ENCODE measurements around the gene ADGRD1.
A peak's percentile ranks its signal among the peaks of the same experiment; 100 is the strongest.
"Not testable (repeated sequence)": the region's sequence is repeated elsewhere in the genome, so short reads cannot be mapped to it uniquely, and the experiment has no call there.

Gene ADGRD1

GRCh38 chr12:131060011-131060703, 106.5 kb downstream of the ADGRD1 start:
- no peak for DNase-seq

GRCh38 chr12:131061041-131061806, 107.5 kb downstream of the ADGRD1 start:
- DNase-seq: no peak

- no peak for DNase-seq
Observed at GRCh38 chr12:131063413-131063812, 109.7 kb downstream of the ADGRD1 start.

- DNase-seq: no peak
Observed at GRCh38 chr12:131063960-131064359, 110.3 kb downstream of the ADGRD1 start.

- DNase-seq: no peak
Observed at GRCh38 chr12:131065279-131065678, 111.6 kb downstream of the ADGRD1 start.

- no peak for DNase-seq
Observed at GRCh38 chr12:131065801-131066200, 112.1 kb downstream of the ADGRD1 start.

- no peak for DNase-seq
Observed at GRCh38 chr12:131066207-131066885, 112.6 kb downstream of the ADGRD1 start.

GRCh38 chr12:131066886-131067490, 113.3 kb downstream of the ADGRD1 start:
- DNase-seq: no peak

- DNase-seq: no peak
Observed at GRCh38 chr12:131067981-131068851, 114.5 kb downstream of the ADGRD1 start.

DNA sequence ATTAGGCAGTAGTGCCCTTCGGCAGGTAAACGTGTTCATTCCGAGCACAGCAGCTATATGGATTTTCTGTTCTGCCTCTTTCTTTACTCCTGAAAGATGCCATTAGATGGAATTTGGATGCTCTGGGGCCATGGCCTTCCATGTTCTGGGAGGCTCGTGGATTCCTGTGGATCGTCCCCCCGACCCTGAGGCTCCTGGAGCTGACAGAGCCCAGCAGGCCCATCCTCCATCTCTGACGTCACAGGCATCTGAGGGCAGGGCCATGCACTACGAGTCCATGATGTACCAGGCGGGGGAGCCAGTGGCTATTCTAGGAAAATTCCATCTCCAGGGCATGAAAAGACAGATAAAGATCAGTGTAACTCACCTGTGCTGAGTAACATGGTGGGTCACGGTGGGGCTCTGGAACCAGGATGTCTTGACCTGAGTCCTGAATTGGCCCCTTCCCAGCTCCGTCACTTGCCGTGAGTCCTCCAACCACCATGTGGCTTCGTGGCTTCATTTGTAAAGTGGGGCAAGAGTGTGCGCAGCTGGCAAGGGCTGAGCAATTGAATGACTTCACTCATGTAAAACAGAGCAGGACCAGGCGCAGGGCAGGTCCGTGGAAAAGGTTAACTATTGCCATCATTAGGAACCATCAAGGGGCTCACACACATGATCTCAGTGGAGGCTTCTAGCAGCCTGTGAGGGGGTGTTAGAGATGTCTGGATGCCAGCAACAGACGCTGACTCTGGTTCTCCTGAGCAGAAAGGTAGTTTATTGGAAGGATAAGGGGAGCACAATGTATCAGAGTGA, 115.4 kb downstream of the ADGRD1 start:
- DNase-seq: not testable (repeated sequence)

DNA sequence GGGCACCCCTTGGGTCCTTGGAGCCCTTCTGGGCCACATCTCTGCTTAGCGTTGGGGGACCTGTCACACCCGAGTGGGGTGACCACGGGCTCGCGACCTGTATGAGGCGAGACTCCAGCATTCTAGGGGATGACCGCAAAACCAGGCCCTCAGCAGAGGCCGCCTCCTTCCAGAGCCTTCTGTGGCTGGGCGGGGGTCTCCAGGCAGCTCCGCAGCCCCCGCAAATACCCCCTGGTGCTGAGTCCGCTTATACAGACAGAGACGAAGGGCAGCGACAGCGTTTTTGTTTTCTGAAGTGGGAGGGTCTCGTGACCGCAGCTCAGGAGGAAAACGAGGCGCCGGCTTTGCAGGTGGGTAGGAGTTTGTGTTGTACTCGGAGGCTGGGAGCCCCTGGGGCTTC, 116.4 kb downstream of the ADGRD1 start:
- DNase-seq: not testable (repeated sequence)

- DNase-seq: not testable (repeated sequence)
Observed at GRCh38 chr12:131070668-131071067, 117.0 kb downstream of the ADGRD1 start.

GRCh38 chr12:131071234-131071820, 117.6 kb downstream of the ADGRD1 start:
- not testable (repeated sequence) for DNase-seq

GRCh38 chr12:131071950-131072349, 118.2 kb downstream of the ADGRD1 start:
- not testable (repeated sequence) for DNase-seq

- no peak for DNase-seq
Observed at GRCh38 chr12:131072451-131073230, 118.9 kb downstream of the ADGRD1 start.

DNA sequence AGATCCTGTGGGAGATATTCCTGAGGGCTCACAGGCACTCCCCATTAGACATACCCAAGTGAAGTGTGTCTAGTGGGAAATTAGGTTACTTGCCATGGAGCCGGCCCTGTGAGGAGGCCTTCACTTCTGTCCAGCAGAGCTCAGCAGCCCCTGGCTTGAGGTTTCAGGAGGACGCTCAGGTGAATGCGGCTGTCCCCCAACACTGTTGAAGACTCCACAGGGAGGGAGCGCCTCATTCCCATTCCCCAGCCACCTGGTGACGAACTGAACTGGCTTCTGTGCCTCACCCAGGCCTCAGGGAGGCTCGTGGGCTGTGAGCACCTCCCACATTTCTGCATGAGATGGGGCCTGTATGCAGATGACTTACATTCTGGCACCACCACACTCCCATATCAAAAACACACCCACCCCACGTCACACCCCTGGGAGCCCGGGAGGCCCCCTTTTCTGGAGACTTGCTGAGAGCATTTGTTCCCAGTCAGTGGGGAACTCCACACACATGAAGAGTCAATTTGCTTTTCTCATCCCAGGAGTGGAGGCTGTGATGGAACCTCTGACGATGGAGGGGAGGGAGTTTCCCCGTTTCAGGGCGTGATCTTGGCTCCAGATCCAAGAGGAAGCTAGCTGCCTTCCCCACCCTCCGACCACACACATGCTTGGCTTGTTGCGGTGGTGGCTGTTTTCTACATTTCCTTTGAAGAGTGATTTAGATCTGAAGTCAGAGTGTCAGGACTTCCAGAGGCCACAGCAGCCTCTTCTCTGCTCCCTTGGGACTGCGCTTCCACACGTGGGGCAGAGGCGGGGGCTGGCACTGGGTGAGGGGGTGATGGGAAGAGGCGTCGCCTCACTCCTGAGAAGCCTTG, 120.7 kb downstream of the ADGRD1 start:
- peak; percentile 18 for DNase-seq

DNA sequence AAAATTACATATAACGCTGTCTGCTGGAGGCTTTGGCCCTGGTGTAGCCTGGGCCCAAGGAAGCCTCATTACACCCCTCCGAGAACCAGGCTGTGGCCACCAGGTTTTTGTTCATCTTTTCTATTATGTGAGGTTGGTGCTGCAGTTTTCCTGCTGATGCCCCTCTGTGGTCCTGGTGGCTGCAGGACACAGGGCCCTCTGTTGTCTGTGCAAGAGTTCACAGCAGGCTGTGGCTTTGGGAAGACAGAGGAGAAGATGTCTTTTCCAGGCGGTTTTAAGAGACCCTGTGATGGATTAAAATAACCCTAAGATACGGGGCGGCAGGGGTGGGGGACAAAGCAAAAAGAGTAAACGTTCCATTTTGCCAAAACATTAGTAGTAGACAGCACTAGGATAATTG, 121.5 kb downstream of the ADGRD1 start:
- DNase-seq: no peak

- DNase-seq: no peak
Observed at GRCh38 chr12:131075611-131076010, 121.9 kb downstream of the ADGRD1 start.

DNA sequence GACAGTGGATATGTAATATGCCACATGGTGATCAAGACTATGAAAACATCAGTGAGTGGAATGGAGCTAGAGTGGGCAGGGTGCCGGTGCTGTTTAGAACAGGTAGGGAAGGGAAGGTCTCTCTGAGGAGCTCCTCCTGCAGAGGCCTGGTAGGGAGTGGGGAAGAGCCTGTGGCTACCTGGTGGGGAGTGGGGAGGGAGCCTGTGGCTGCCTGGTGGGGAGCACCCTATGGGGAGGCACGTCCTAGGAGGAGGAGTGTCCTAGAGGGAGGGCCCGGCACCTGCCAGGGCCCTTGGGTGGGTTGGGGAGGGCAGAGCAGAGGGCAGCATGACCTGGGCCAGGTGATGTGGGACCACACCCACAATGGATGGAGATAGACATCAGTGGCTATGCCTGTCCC, 122.6 kb downstream of the ADGRD1 start:
- DNase-seq: no peak

All from fibroblast of skin of right quadriceps (primary cell).